B cell (primary cell): ENCODE results near the gene GABRR2. TPM values are rescaled to one million over a fixed set of nuclear protein-coding genes. Genes with fewer than 3 reads are reported as not detected.

Experiments
- ATAC-seq: fragments of 200-7000 bp; cut with Tn5 transposase; one replicate; pipeline ENCODE4 v1.10.0; 2021; ENCODE audit warnings: low read depth, mild to moderate bottlenecking, moderate number of reproducible peaks, moderate library complexity
- CTCF ChIA-PET: fragments of 350-600 bp; sonication (Branson Sonifier 250); formaldehyde crosslinking; loops from one replicate; lab custom pipeline; 2021; ENCODE audit warnings: antibody characterized with exemption, inconsistent platforms; lab: Charles Lee
- POLR2A ChIA-PET: fragments of 350-600 bp; sonication (Branson Sonifier 250); formaldehyde crosslinking; loops from one replicate; lab custom pipeline; 2021; ENCODE audit warnings: antibody characterized with exemption; lab: Charles Lee
- DNase-seq: peaks from one replicate; pipeline ENCODE4 v3.0.0; 2013
- H2AFZ ChIP-seq: 2 replicates; pipeline ENCODE4 v1.6.1; 2012; ENCODE audit warnings: mild to moderate bottlenecking, low read depth, low read length; ENCODE audit not compliant: insufficient read depth, poor library complexity, severe bottlenecking
- H3K27ac ChIP-seq, 2 donors: 1 replicate in 1 of 2; 2 replicates in 1 of 2; pipeline ENCODE4 v1.5.1; 2012 to 2013; ENCODE audit warnings: low read length in 2 of 2, mild to moderate bottlenecking in 2 of 2, moderate library complexity in 1 of 2
- H3K27me3 ChIP-seq, 4 experiments: fragments of 200-600 bp in 1 of 4; sonication (generic) in 1 of 4; replicated peaks in 1 of 4; 1 replicate in 2 of 4; 2 replicates in 2 of 4; pipeline versions ENCODE4 v1.6.1 to v1.7.0; 2013 to 2016; ENCODE audit warnings: low read length in 3 of 4, mild to moderate bottlenecking in 2 of 4, mixed read lengths in 1 of 4, moderate library complexity in 1 of 4; ENCODE audit not compliant: insufficient read depth in 4 of 4, control insufficient read depth in 3 of 4; ENCODE audit errors: control extremely low read depth in 1 of 4
- H3K36me3 ChIP-seq, 2 experiments: replicated peaks in 1 of 2; 1 replicate in 1 of 2; 2 replicates in 1 of 2; pipeline versions ENCODE4 v1.6.1 to v1.7.1; 2013; ENCODE audit warnings: low read length in 1 of 2; ENCODE audit not compliant: insufficient read depth in 2 of 2, control insufficient read depth in 1 of 2; ENCODE audit errors: control extremely low read depth in 1 of 2, extremely low read depth in 1 of 2
- H3K4me1 ChIP-seq, 2 donors: fragments of 200-600 bp in 1 of 2; sonication (generic) in 1 of 2; 1 replicate in 1 of 2; 2 replicates in 1 of 2; pipeline versions ENCODE4 v1.5.1 to v1.6.1; 2013 to 2017; ENCODE audit warnings: low read length in 2 of 2; ENCODE audit not compliant: control insufficient read depth in 2 of 2, insufficient read depth in 2 of 2
- H3K4me2 ChIP-seq: replicated peaks from 2 replicates; pipeline ENCODE3; 2012; ENCODE audit warnings: mild to moderate bottlenecking, low read depth, low read length; ENCODE audit not compliant: poor library complexity, severe bottlenecking
- H3K4me3 ChIP-seq, 5 experiments: fragments of 200-600 bp in 1 of 5; sonication (generic) in 1 of 5; 1 replicate in 3 of 5; 2 replicates in 2 of 5; pipeline versions ENCODE4 v1.5.1 to v1.7.0; 2011 to 2016; ENCODE audit warnings: low read length in 4 of 5, mild to moderate bottlenecking in 4 of 5, low read depth in 2 of 5, control low read depth in 1 of 5, moderate library complexity in 1 of 5; ENCODE audit not compliant: insufficient read depth in 1 of 5; ENCODE audit errors: control extremely low read depth in 1 of 5, extremely low read depth in 1 of 5
- H3K79me2 ChIP-seq: fragments of 200-600 bp; sonication (generic); one replicate; pipeline ENCODE4 v1.6.0; 2016; ENCODE audit warnings: low read length; ENCODE audit not compliant: control insufficient read depth, insufficient read depth
- H3K9ac ChIP-seq: fragments of 200-600 bp; sonication (generic); 2 replicates; pipeline ENCODE4 v1.6.1; 2017; ENCODE audit warnings: mild to moderate bottlenecking, low read length, moderate library complexity
- H3K9me3 ChIP-seq, 3 donors: one replicate each; pipeline versions ENCODE4 v1.6.1 to v1.7.1; 2013; ENCODE audit warnings: low read length in 2 of 3; ENCODE audit not compliant: control insufficient read depth in 2 of 3, insufficient read depth in 1 of 3; ENCODE audit errors: control extremely low read depth in 1 of 3
- H4K20me1 ChIP-seq: 2 replicates; pipeline ENCODE4 v1.6.0; 2012; ENCODE audit warnings: mild to moderate bottlenecking, low read length; ENCODE audit not compliant: insufficient read depth, control insufficient read depth, poor library complexity, severe bottlenecking
- H3K27ac Mint-ChIP-seq: one replicate; pipeline ENCODE4 v1.8.0; 2021; ENCODE audit warnings: mixed read lengths
- H3K27me3 Mint-ChIP-seq: one replicate; pipeline ENCODE4 v1.8.0; 2021; ENCODE audit warnings: mixed read lengths
- H3K4me1 Mint-ChIP-seq: one replicate; pipeline ENCODE4 v1.8.0; 2021; ENCODE audit warnings: mixed read lengths
- H3K4me3 Mint-ChIP-seq: one replicate; pipeline ENCODE4 v1.8.0; 2021; ENCODE audit warnings: mixed read lengths
- H3K9me3 Mint-ChIP-seq: one replicate; pipeline ENCODE4 v1.8.0; 2022; ENCODE audit warnings: mixed read lengths; ENCODE audit not compliant: insufficient read depth
- CTCF ChIP-seq: fragments of 200-600 bp; IDR thresholded peaks from one replicate; pipeline ENCODE4 v1.8.0; 2022; ENCODE audit warnings: antibody characterized with exemption, mild to moderate bottlenecking
- EZH2 ChIP-seq: IDR thresholded peaks from 2 replicates; pipeline ENCODE4 v1.6.1; 2012; ENCODE audit warnings: borderline replicate concordance, low read depth, mild to moderate bottlenecking, moderate library complexity, low read length; ENCODE audit not compliant: insufficient read depth, poor library complexity, severe bottlenecking
- WGBS: methylation state at CpG from one replicate; pipeline ENCODE4 v1.1.5; 2013; ENCODE audit warnings: missing lambda C conversion rate; ENCODE audit not compliant: insufficient coverage; 5-methylcytosine and 5-hydroxymethylcytosine counted together
- intact Hi-C: fragments of 100-400 bp; cut with micrococcal nuclease; formaldehyde crosslinking; loops from one replicate; pipeline ENCODE4 v1.10.0; 2022
- polyA plus RNA-seq: library from polyadenylated mRNA; depleted of rRNA; stranded (reverse); fragments of >200 nt; gene quantifications from 2 replicates; pipeline ENCODE4 v1.2.3, GENCODE V29; 2012
- total RNA-seq, 2 donors: library from RNA; stranded (reverse); fragments of 120-200 nt in 1 of 2; gene quantifications; 1 replicate in 1 of 2; 2 replicates in 1 of 2; pipeline versions ENCODE4 v1.2.3 to v1.2.4, GENCODE V29; 2013 to 2022

Gene GABRR2
- total and polyA plus RNA-seq, 2 donors (not counting 1 experiment from before 2014, with no cell fraction given), result 0.59 to 4.7 TPM

- Histone ChIP-seq H3K9ac (no peak overlapping the region), H3K9me3 (peaks cover 0 to 17% (median 0%) of the 10 kb centered on the region in 3 donors), H2AFZ (no peak overlapping the region), H3K27ac (no peak overlapping the region), H3K4me3 (no peak overlapping the region), H3K27me3 (no peaks in the 10 kb centered on the region), H4K20me1 (no peaks in the 10 kb centered on the region), H3K79me2 (no peaks in the 10 kb centered on the region), H3K4me2 (no peak overlapping the region), H3K4me1 (no peaks in the 10 kb centered on the region), H3K36me3 (no peaks in the 10 kb centered on the region)
- no peak overlapping the region for H3K4me3 Mint-ChIP-seq
- TF ChIP-seq EZH2 (no peak), CTCF (no peak)
- ATAC-seq (no peak), DNase-seq (no peak)
- H3K4me1 Mint-ChIP-seq, result no peaks in the 10 kb centered on the region
- POLR2A ChIA-PET, result no interaction called here
- intact Hi-C loops, result no loop called here
- 80% methylated on average over 1 of the region's 3 CpGs for WGBS
- no peak overlapping the region for H3K27ac Mint-ChIP-seq
- CTCF ChIA-PET, result no interaction called here
- H3K9me3 Mint-ChIP-seq, result no peaks in the 10 kb centered on the region
- H3K27me3 Mint-ChIP-seq, result no peaks in the 10 kb centered on the region
These were observed 25.4 kb downstream of the GABRR2 start for GRCh38 chr6:89289710-89290109.

DNA sequence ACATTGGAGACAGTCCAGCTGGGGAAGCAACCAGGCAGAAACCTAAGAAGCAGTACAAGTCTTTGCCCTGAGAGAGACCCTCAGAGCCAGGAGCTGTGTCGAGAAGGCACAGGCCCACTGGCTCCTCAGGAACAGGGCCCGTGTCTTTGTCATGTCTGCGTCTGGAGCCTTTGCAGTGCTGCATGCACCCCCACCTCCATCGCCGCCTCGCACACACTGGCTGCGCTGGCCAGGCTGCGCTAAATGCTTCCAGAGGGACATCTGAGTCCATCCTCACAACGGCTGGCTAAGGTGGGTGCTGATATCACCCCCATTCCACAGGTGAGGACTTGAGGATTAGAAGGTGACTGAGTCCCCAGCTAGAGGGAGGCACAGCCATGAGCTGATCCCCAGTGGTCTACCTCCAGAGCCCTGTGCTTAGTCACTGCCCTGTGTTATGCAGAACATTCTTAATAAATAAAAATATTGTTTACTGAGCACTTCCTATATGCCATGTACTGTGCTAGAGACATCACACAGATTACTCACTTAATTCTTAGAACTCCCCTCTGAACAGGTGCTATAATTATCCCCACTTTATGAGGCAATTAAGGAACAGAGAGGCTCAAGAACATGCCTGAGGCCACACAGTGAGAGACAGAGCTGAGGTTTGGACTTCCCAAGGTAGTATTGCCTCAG lies 27.6 kb downstream of the GABRR2 start:
- Mint-ChIP-seq H3K4me1 (no peaks in the 10 kb centered on the region), H3K9me3 (no peaks in the 10 kb centered on the region), H3K4me3 (no peak overlapping the region), H3K27ac (no peak overlapping the region), H3K27me3 (no peaks in the 10 kb centered on the region)
- CTCF ChIA-PET, result interaction anchor here (1.2 kb wide), 1 partner anchor 79 kb away, joined by 3 read pairs; no protein-coding TSS in a partner anchor
- intact Hi-C loops, result no loop called here
- Histone ChIP-seq H3K4me1 (no peaks in the 10 kb centered on the region), H3K27me3 (no peaks in the 10 kb centered on the region), H4K20me1 (no peaks in the 10 kb centered on the region), H3K27ac (no peak overlapping the region), H3K79me2 (no peaks in the 10 kb centered on the region), H3K4me3 (no peak overlapping the region), H2AFZ (no peak overlapping the region), H3K36me3 (no peaks in the 10 kb centered on the region), H3K4me2 (no peak overlapping the region), H3K9me3 (peaks cover 0 to 17% (median 0%) of the 10 kb centered on the region in 3 donors), H3K9ac (no peak overlapping the region)
- WGBS, result 92% methylated on average over 8 of the region's 9 CpGs
- no peak for TF ChIP-seq CTCF
- no peak for TF ChIP-seq EZH2
- ATAC-seq, result no peak
- no peak for DNase-seq
- POLR2A ChIA-PET, result no interaction called here
